Ishikawa (cell line): ENCODE results near the gene SRP14.

Experiments
- CEBPB ChIP-seq: IDR thresholded peaks from 2 replicates; pipeline ENCODE4 v1.6.1; 2012
- CREB1 ChIP-seq: IDR thresholded peaks from 2 replicates; pipeline ENCODE4 v1.6.1; 2012; ENCODE audit warnings: low read depth
- EGR1 ChIP-seq: IDR thresholded peaks from 2 replicates; pipeline ENCODE4 v1.6.1; 2012
- EP300 ChIP-seq: IDR thresholded peaks from 2 replicates; pipeline ENCODE4 v1.6.1; 2012; ENCODE audit warnings: borderline replicate concordance
- MAX ChIP-seq: IDR thresholded peaks from 2 replicates; pipeline ENCODE4 v1.6.1; 2012
- NFIC ChIP-seq: IDR thresholded peaks from 2 replicates; pipeline ENCODE4 v1.6.1; 2012
- RAD21 ChIP-seq: IDR thresholded peaks from 2 replicates; pipeline ENCODE4 v1.6.1; 2012; ENCODE audit warnings: low read depth
- REST ChIP-seq: IDR thresholded peaks from 2 replicates; pipeline ENCODE4 v1.6.1; 2012; ENCODE audit warnings: low read depth, mild to moderate bottlenecking
- TAF1 ChIP-seq: IDR thresholded peaks from 2 replicates; pipeline ENCODE4 v1.6.1; 2012; ENCODE audit warnings: low read depth, mild to moderate bottlenecking
- TCF12 ChIP-seq: IDR thresholded peaks from 2 replicates; pipeline ENCODE4 v1.6.1; 2012; ENCODE audit warnings: low read depth
- TEAD4 ChIP-seq: IDR thresholded peaks from 2 replicates; pipeline ENCODE4 v1.6.1; 2012
- YY1 ChIP-seq: IDR thresholded peaks from 2 replicates; pipeline ENCODE4 v1.6.1; 2012; ENCODE audit warnings: low read depth
- ZBTB7A ChIP-seq: IDR thresholded peaks from 2 replicates; pipeline ENCODE4 v1.6.1; 2012; ENCODE audit warnings: low read depth

Gene SRP14

GRCh38 chr15:40079456-40079855 lies 40.5 kb upstream of the SRP14 start:
- TF ChIP-seq CREB1 (no peak), CEBPB (no peak), EGR1 (no peak), YY1 (no peak), REST (no peak), NFIC (no peak), TEAD4 (no peak), TCF12 (no peak)

GRCh38 chr15:40075298-40076044 lies 36.5 kb upstream of the SRP14 start:
- TF ChIP-seq NFIC (peak; percentile 63), YY1 (no peak)

- TF ChIP-seq CEBPB: peak; percentile 43; the same call in 1 of the 2 replicates
Observed at GRCh38 chr15:40073716-40074490, 34.9 kb upstream of the SRP14 start.

- TF ChIP-seq NFIC (no peak), CEBPB (no peak), MAX (no peak), YY1 (no peak), ZBTB7A (no peak), TEAD4 (no peak), CREB1 (no peak), TCF12 (no peak), TAF1 (no peak), REST (no peak), EP300 (no peak), RAD21 (no peak)
Observed at GRCh38 chr15:40072216-40072990, 33.4 kb upstream of the SRP14 start.

GRCh38 chr15:40070608-40071218 lies 31.7 kb upstream of the SRP14 start:
- TF ChIP-seq ZBTB7A (no peak), MAX (no peak), CEBPB (no peak)

GRCh38 chr15:40070166-40070557 lies 31.2 kb upstream of the SRP14 start:
- TF ChIP-seq YY1: no peak
- no peak for TF ChIP-seq TCF12
- no peak for TF ChIP-seq MAX
- no peak for TF ChIP-seq NFIC
- TF ChIP-seq EP300: no peak
- TF ChIP-seq EGR1: no peak
